ENCODE data around the gene STAT6.

The STAT6 gene

DNA sequence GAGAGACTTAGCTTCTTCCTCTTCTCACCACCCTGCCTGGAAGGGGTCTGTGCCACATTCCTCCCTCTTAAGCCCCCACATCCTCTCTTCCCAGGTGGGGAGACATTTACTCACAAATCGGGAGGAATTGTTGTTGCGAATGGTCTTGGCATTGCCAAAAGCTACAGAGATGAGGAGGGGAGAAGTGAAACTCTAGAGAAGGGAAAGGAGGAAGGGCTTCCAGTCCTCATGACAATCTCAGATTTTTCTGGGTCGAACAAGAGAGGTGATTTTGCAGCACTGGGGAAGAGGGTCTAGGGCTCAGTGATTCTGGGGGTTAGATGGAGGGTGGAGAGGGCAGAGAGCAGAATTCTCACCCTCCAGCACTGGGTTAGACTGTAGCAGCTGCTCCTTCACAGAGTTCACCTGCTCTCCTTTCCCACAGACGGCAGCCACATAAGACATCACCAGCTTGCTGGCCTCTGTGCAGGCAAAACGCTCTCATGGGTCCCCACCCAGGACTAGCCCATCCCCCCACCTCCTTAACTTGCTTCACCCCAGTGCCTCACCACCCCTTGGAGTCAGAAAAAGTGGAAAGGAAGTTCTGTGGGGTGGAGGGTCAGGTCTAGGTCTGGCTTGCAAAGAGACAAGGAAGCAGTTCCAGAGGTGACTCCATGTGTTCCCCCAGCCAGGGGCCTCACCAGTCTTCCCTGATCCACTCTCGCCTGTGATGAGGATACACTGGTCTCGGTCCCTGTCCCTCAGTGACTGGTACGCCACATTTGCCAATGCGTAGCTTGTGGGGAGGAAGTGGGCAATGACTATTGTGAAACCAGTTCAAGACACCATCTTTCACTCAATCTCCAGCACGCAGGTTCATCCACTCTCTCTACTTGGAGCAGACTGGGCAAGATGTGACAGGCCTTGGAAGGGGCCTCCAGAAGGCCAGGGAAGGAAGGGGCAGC lies 63.9 kb downstream of the STAT6 start:
- DNase-seq: peak; percentile 56 to 68 (median 67)

DNA sequence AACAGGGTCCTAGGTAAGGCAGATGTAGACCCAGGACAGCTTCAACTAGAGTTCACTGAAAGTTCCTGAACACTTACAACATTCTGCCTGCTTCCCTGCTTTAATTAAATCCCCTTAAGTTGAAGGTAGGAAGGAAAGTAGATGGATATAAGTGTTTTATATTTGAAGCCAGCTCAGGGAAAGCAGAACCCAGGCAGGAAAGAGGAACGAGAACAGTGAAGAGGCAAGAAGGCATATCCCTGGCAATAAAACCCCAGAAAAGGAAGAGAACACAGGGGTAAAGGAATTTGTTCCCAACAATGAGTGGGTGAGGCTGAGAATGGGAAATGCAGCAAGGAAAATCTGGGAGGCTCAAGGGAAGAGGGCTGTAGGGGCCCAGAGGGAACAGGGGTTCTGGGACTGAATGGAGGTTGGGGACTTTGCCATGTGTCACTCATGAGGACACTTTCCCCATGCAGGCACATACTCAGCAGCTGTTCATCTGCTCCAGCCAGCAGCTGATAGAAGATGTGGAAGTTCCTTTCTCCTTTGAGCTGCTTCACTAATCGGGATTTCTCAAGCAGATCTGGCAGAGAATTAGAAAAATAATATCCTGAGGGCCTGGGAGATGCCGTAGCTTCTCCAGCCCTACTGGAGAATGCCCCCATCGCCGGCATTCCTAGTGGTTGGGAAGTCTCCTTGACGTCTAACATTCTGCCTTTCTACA lies 64.9 kb downstream of the STAT6 start:
- DNase-seq: peak; percentile 69 to 77 (median 74)

Data from suppressor macrophage treated with lipopolysaccharide for 1 hour (primary cell).